ENCODE data around the gene TTC9. TPM values are rescaled to one million over a fixed set of nuclear protein-coding genes. Genes with fewer than 3 reads are reported as not detected.
A peak's percentile ranks its signal among the peaks of the same experiment; 100 is the strongest.

Gene TTC9
- total and polyA plus RNA-seq, 2 experiments from 2014 or later: 10.3 to 34.2 TPM

DNA sequence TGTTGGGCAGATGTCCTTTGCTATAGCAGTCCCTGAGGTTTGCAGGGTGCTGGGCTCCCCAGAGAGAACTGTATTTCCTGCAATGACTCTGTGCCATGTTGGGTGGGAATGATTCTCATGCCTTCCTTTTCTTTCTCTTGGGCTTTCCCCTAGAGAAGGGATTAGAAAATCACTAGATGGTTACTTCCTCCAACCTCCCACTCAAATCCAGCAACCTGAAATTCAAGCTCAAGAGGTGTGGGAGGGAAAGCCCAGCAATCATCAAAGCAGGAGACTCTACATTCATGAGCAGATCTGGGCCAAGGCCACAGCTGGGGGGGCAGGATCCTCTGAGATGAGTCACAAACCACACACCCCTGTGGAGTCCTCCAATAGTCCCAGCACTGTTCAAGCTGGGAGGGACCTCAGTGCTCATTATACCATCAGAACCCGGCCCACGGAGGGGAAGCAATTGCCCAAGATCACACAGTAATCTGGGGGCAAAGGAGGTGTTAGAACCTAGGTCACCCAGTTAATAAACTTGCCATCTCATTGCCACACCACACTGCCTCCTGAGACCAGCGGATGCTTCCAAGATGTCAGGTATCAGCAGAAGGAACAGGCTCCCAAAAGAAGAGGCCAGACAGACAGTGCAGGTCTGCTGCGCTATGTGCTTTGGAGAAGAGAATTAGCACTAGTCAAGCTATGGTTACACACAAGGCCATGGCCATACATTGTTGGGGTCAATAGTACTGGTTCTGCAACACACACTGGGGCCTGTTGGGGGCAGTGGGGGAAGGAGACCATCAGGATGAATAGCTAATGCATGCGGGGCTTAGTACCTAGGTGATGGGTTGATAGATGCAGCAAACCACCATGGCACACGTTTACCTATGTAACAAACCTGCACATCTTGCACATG is 65.7 kb downstream of the TTC9 start:
- H3K9me3 Mint-ChIP-seq: no peaks in the 10 kb centered on the region; the same call in 1 of the 3 replicates
- H3K36me3 Mint-ChIP-seq (ENCODE audit: low read depth): no peaks in the 10 kb centered on the region
- H3F3A ChIP-seq (replicated peaks; ENCODE audit: low read depth): peaks cover 12% of the 10 kb centered on the region; the same call in 1 of the 2 replicates
- peaks cover 8% of the 10 kb centered on the region for H3K27me3 Mint-ChIP-seq (ENCODE audit: insufficient read depth, low read depth, poor library complexity)
- H2AFZ ChIP-seq: no peak overlapping the region
- no peak overlapping the region for H3K4me3 Mint-ChIP-seq
- H4K20me1 ChIP-seq (replicated peaks; ENCODE audit: insufficient read depth): no peaks in the 10 kb centered on the region
- H3K27me3 ChIP-seq (ENCODE audit: insufficient read depth): no peaks in the 10 kb centered on the region
- peak overlapping the region; percentile 41 for H3K4me2 ChIP-seq
- H3K4me3 ChIP-seq: no peak overlapping the region
- H3K27ac ChIP-seq (ENCODE audit: low read depth): peak overlapping the region; percentile 97
- no peaks in the 10 kb centered on the region for H3K79me2 ChIP-seq (replicated peaks; ENCODE audit: insufficient read depth)
- DNase-seq (ENCODE audit: low spot score) (peak; percentile 30), ATAC-seq (peak; percentile 16)
- TF ChIP-seq, protein P1, sequence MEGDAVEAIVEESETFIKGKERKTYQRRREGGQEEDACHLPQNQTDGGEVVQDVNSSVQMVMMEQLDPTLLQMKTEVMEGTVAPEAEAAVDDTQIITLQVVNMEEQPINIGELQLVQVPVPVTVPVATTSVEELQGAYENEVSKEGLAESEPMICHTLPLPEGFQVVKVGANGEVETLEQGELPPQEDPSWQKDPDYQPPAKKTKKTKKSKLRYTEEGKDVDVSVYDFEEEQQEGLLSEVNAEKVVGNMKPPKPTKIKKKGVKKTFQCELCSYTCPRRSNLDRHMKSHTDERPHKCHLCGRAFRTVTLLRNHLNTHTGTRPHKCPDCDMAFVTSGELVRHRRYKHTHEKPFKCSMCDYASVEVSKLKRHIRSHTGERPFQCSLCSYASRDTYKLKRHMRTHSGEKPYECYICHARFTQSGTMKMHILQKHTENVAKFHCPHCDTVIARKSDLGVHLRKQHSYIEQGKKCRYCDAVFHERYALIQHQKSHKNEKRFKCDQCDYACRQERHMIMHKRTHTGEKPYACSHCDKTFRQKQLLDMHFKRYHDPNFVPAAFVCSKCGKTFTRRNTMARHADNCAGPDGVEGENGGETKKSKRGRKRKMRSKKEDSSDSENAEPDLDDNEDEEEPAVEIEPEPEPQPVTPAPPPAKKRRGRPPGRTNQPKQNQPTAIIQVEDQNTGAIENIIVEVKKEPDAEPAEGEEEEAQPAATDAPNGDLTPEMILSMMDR (conservative IDR thresholded peaks at IDR 0.05; ENCODE audit: low read depth in 2 of 2): peak; percentile 33 to 44
- TF ChIP-seq POLR2AphosphoS5 (IDR thresholded peaks at IDR 0.05; ENCODE audit: low read depth): no peak
- peaks cover 46% of the 10 kb centered on the region for H3K4me1 Mint-ChIP-seq
- H3K36me3 ChIP-seq (ENCODE audit: insufficient read depth): no peaks in the 10 kb centered on the region
- H3K27ac Mint-ChIP-seq: peak overlapping the region; percentile 58
- 0 out of 2 replicates have a peak, but pooled peaks cover 8% of the 10 kb centered on the region for H3K9me2 ChIP-seq (ENCODE audit: insufficient read depth)
- H3K4me1 ChIP-seq (ENCODE audit: insufficient read depth): peaks cover 44% of the 10 kb centered on the region

DNA sequence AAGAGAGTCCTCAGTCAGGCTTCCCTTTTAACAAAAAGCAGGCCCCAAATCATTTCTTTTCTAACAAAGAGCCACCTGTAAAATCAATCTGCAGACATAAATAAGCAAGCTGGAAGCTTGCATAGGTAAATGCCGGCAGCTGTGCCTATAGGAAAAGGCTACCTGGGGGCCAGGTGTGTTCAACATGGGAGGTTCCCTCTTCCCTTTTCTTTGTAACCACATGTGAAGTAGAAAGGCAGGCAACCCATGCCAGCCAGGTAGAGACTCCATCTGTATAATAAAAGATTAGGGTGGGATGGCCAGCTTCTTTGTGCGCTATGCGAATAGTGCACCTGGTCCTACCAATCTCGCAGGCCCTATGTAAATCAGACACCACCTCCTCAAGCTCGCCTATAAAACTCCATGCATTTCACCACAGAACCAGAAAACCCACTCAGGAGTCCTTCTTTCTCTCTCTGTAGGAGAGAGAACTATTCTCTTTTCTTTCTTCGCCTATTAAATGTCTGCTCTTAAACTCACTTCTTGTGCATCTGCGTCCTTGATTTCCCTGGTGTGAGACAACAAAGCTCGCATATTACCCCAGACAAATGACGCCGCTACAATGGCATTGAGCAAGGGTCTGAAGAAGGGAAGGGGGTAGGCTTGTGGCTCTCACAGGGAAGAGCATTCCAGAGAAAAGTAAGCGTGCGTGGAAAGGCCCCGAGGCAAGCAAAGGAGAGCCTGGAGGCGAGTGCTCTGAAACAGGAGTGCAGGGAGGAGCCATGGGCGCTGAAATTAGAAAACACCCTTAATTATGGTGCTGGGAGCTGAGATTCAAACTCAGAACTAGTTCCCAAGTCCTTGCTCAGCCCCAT is 67.2 kb downstream of the TTC9 start:
- peaks cover 52% of the 10 kb centered on the region for H3K4me1 ChIP-seq (ENCODE audit: insufficient read depth)
- TF ChIP-seq NANOG (IDR thresholded peaks at IDR 0.05; ENCODE audit: borderline replicate concordance): peak; percentile 85
- TF ChIP-seq POLR2AphosphoS5 (IDR thresholded peaks at IDR 0.05; ENCODE audit: low read depth): peak; percentile 80
- TF ChIP-seq, protein P2, sequence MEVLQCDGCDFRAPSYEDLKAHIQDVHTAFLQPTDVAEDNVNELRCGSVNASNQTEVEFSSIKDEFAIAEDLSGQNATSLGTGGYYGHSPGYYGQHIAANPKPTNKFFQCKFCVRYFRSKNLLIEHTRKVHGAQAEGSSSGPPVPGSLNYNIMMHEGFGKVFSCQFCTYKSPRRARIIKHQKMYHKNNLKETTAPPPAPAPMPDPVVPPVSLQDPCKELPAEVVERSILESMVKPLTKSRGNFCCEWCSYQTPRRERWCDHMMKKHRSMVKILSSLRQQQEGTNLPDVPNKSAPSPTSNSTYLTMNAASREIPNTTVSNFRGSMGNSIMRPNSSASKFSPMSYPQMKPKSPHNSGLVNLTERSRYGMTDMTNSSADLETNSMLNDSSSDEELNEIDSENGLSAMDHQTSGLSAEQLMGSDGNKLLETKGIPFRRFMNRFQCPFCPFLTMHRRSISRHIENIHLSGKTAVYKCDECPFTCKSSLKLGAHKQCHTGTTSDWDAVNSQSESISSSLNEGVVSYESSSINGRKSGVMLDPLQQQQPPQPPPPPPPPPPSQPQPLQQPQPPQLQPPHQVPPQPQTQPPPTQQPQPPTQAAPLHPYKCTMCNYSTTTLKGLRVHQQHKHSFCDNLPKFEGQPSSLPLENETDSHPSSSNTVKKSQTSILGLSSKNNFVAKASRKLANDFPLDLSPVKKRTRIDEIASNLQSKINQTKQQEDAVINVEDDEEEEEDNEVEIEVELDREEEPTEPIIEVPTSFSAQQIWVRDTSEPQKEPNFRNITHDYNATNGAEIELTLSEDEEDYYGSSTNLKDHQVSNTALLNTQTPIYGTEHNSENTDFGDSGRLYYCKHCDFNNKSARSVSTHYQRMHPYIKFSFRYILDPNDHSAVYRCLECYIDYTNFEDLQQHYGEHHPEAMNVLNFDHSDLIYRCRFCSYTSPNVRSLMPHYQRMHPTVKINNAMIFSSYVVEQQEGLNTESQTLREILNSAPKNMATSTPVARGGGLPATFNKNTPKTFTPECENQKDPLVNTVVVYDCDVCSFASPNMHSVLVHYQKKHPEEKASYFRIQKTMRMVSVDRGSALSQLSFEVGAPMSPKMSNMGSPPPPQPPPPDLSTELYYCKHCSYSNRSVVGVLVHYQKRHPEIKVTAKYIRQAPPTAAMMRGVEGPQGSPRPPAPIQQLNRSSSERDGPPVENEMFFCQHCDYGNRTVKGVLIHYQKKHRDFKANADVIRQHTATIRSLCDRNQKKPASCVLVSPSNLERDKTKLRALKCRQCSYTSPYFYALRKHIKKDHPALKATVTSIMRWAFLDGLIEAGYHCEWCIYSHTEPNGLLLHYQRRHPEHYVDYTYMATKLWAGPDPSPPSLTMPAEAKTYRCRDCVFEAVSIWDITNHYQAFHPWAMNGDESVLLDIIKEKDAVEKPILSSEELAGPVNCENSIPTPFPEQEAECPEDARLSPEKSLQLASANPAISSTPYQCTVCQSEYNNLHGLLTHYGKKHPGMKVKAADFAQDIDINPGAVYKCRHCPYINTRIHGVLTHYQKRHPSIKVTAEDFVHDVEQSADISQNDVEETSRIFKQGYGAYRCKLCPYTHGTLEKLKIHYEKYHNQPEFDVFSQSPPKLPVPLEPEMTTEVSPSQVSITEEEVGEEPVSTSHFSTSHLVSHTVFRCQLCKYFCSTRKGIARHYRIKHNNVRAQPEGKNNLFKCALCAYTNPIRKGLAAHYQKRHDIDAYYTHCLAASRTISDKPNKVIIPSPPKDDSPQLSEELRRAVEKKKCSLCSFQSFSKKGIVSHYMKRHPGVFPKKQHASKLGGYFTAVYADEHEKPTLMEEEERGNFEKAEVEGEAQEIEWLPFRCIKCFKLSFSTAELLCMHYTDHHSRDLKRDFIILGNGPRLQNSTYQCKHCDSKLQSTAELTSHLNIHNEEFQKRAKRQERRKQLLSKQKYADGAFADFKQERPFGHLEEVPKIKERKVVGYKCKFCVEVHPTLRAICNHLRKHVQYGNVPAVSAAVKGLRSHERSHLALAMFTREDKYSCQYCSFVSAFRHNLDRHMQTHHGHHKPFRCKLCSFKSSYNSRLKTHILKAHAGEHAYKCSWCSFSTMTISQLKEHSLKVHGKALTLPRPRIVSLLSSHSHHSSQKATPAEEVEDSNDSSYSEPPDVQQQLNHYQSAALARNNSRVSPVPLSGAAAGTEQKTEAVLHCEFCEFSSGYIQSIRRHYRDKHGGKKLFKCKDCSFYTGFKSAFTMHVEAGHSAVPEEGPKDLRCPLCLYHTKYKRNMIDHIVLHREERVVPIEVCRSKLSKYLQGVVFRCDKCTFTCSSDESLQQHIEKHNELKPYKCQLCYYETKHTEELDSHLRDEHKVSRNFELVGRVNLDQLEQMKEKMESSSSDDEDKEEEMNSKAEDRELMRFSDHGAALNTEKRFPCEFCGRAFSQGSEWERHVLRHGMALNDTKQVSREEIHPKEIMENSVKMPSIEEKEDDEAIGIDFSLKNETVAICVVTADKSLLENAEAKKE (CRISPR knock-in tag; IDR thresholded peaks at IDR 0.05): peak; percentile 39; the same call in 1 of the 2 replicates
- TF ChIP-seq JUNB (IDR thresholded peaks at IDR 0.05; ENCODE audit: unreplicated experiment): no peak
- TF ChIP-seq ZNF331 (CRISPR knock-in tag; IDR thresholded peaks at IDR 0.05; ENCODE audit: low read depth): no peak
- TF ChIP-seq, protein P1 (conservative IDR thresholded peaks at IDR 0.05; ENCODE audit: low read depth in 2 of 2): no peak
- H3K27me3 ChIP-seq (ENCODE audit: insufficient read depth): no peaks in the 10 kb centered on the region
- H4K20me1 ChIP-seq (replicated peaks; ENCODE audit: insufficient read depth): no peaks in the 10 kb centered on the region
- no peaks in the 10 kb centered on the region for H3K36me3 Mint-ChIP-seq (ENCODE audit: low read depth)
- H3K4me3 Mint-ChIP-seq: peak overlapping the region; percentile 1; the same call in 1 of the 3 replicates
- H3K4me1 Mint-ChIP-seq: peaks cover 59% of the 10 kb centered on the region
- no peaks in the 10 kb centered on the region; the same call in 2 of the 3 replicates for H3K9me3 Mint-ChIP-seq
- H3F3A ChIP-seq (replicated peaks; ENCODE audit: low read depth): peaks cover 12% of the 10 kb centered on the region; the same call in 1 of the 2 replicates
- peaks cover 8% of the 10 kb centered on the region for H3K27me3 Mint-ChIP-seq (ENCODE audit: insufficient read depth, low read depth, poor library complexity)
- no peak overlapping the region for H2AFZ ChIP-seq
- no peaks in the 10 kb centered on the region for H3K79me2 ChIP-seq (replicated peaks; ENCODE audit: insufficient read depth)
- peak; percentile 89 for DNase-seq (ENCODE audit: low spot score)
- 0 out of 2 replicates have a peak, but pooled peaks cover 8% of the 10 kb centered on the region for H3K9me2 ChIP-seq (ENCODE audit: insufficient read depth)
- H3K4me2 ChIP-seq: peak overlapping the region; percentile 22
- H3K27ac Mint-ChIP-seq: peak overlapping the region; percentile 93
- H3K27ac ChIP-seq (ENCODE audit: low read depth): peak overlapping the region; percentile 97
- peak overlapping the region; percentile 9 for H3K4me3 ChIP-seq
- no peaks in the 10 kb centered on the region for H3K36me3 ChIP-seq (ENCODE audit: insufficient read depth)
- ATAC-seq: peak; percentile 78
